H1 (cell line): ENCODE data around the gene MKLN1.

Experiments
- CTCF ChIP-seq, 3 experiments: IDR thresholded peaks; 1 replicate in 2 of 3; 2 replicates in 1 of 3; pipeline versions ENCODE4 v1.5.1 to v1.6.1; 2011; ENCODE audit warnings: low read length in 3 of 3, mild to moderate bottlenecking in 3 of 3, inconsistent platforms in 2 of 3, low read depth in 1 of 3, moderate library complexity in 1 of 3; ENCODE audit not compliant: insufficient read depth in 1 of 3; ENCODE audit errors: control extremely low read depth in 1 of 3
- EZH2 ChIP-seq: fragments of 200-600 bp; sonication (generic); IDR thresholded peaks from 2 replicates; pipeline ENCODE4 v1.7.1; 2012; ENCODE audit warnings: low read depth, mild to moderate bottlenecking, moderate library complexity, low read length, inconsistent platforms; ENCODE audit not compliant: severe bottlenecking
- RAD21 ChIP-seq, 2 experiments: IDR thresholded peaks in 1 of 2; conservative IDR thresholded peaks in 1 of 2; 2 replicates each; pipeline ENCODE4 v1.6.1; 2011; ENCODE audit warnings: low read depth in 2 of 2, low read length in 2 of 2, improper control_type of control experiment in 1 of 2, inconsistent platforms in 1 of 2, mild to moderate bottlenecking in 1 of 2, moderate library complexity in 1 of 2
- SUZ12 ChIP-seq: fragments of 200-600 bp; sonication (generic); IDR thresholded peaks from 2 replicates; pipeline ENCODE4 v1.6.1; 2012; ENCODE audit warnings: mild to moderate bottlenecking, inconsistent platforms, low read length, moderate library complexity, mixed read lengths

- TF ChIP-seq EZH2: no peak
- TF ChIP-seq CTCF (IDR thresholded peaks at IDR 0.05; ENCODE audit: control extremely low read depth in 1 of 3, insufficient read depth in 1 of 3, low read depth in 1 of 3, low read length in 3 of 3): no peak
- TF ChIP-seq SUZ12: no peak
- TF ChIP-seq RAD21 (IDR thresholded peaks at IDR 0.05 in 1 of 2, conservative IDR thresholded peaks at IDR 0.05 in 1 of 2; ENCODE audit: low read depth in 2 of 2, low read length in 2 of 2): no peak
These were observed 196.4 kb downstream of the MKLN1 start for GRCh38 chr7:131524115-131524514.
